Measurements from ENCODE around the gene TNFSF12. TPM values are rescaled to one million over a fixed set of nuclear protein-coding genes. Genes with fewer than 3 reads are reported as not detected.

The TNFSF12 gene
- total and polyA plus RNA-seq, 7 donors = 10.2 to 23.4 (median 14.4) TPM

DNA sequence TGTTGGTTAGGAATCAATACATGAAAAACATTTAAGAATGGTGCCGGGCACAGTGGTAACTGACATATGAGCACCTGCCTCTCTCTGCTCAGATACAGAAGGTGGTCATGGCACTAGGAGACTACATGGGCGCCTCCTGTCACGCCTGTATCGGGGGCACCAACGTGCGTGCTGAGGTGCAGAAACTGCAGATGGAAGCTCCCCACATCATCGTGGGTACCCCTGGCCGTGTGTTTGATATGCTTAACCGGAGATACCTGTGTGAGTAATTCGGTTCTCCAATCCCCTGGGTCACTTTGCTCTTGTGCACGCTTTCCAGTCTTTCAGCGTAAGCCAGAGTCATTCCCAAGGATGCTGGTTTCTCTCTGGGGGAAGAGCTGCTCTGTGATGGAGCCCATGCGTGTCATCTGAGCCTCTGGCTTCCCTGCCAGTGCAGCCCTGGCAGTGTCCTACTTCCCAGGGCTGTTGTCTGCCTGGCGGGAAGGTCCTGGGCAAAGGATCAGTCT, 27.6 kb downstream of the TNFSF12 start:
- Histone ChIP-seq H3K4me3 (peak overlapping the region; percentile 24), H3K9me3 (no peaks in the 10 kb centered on the region), H3K36me3 (ENCODE audit: insufficient read depth in 1 of 2, low read depth in 1 of 2) (peaks cover 16 to 54% of the 10 kb centered on the region in 2 donors), H3K27ac (peak overlapping the region; percentile 89), H3K27me3 (ENCODE audit: insufficient read depth in 3 of 3, low read length in 2 of 3) (no peaks in the 10 kb centered on the region), H3K4me1 (peaks cover 50% of the 10 kb centered on the region)
- ATAC-seq (no peak), DNase-seq (no peak)
- no peak for TF ChIP-seq CTCF (IDR thresholded peaks at IDR 0.05)
- intact Hi-C loops (cut with DNase I) = no loop called here
- 58 to 82% (median 59%) methylated on average over 14 of the region's 14 CpGs for WGBS, 3 donors

GRCh38 chr17:7577327-7578199, 28.7 kb downstream of the TNFSF12 start:
- peaks cover 16 to 53% of the 10 kb centered on the region in 2 donors for H3K36me3 ChIP-seq (ENCODE audit: insufficient read depth in 1 of 2, low read depth in 1 of 2)
- WGBS, 3 donors = 73 to 81% (median 74%) methylated on average over 17 of the region's 17 CpGs

GRCh38 chr17:7579001-7579833, 30.4 kb downstream of the TNFSF12 start, which contains the start of gene CD68:
TSS of gene CD68 (plus strand) at chr17:7579638. CDS start at chr17:7579678, 40 bp downstream.
- H3K4me1 ChIP-seq = peaks cover 63% of the 10 kb centered on the region
- H3K9me3 ChIP-seq = no peaks in the 10 kb centered on the region
- peak within 1 kb of the TSS; percentile 41 for H3K4me3 ChIP-seq
- intact Hi-C loops (cut with DNase I) = loop anchor here in 1 of 2 donors (1.0 kb wide), 1 partner anchor 35 kb away; the partner anchor contains the start of gene FXR2
- WGBS, 3 donors = 15 to 29% (median 25%) methylated on average over 7 of the region's 7 CpGs
- H3K27me3 ChIP-seq (ENCODE audit: insufficient read depth in 3 of 3, low read length in 2 of 3) = no peaks in the 10 kb centered on the region
- ATAC-seq = peak; percentile 45 to 67 (median 56)
- TF ChIP-seq CTCF (IDR thresholded peaks at IDR 0.05) = no peak
- H3K27ac ChIP-seq = peak within 1 kb of the TSS; percentile 89
- peaks cover 16 to 47% of the 10 kb centered on the region in 2 donors for H3K36me3 ChIP-seq (ENCODE audit: insufficient read depth in 1 of 2, low read depth in 1 of 2)
- DNase-seq = peak; percentile 79 to 84

More at GRCh38 chr17:7577327-7578199, 28.7 kb downstream of the TNFSF12 start:
- H3K4me3 ChIP-seq = no peak overlapping the region
- peaks cover 58% of the 10 kb centered on the region for H3K4me1 ChIP-seq
- H3K27ac ChIP-seq = peak overlapping the region; percentile 89
- ATAC-seq (no peak), DNase-seq (no peak)
- H3K9me3 ChIP-seq = no peaks in the 10 kb centered on the region
- no peaks in the 10 kb centered on the region for H3K27me3 ChIP-seq (ENCODE audit: insufficient read depth in 3 of 3, low read length in 2 of 3)
- intact Hi-C loops (cut with DNase I) = no loop called here
- no peak for TF ChIP-seq CTCF (IDR thresholded peaks at IDR 0.05)

GRCh38 chr17:7579834-7580603, 31.2 kb downstream of the TNFSF12 start:
- 64 to 78% (median 68%) methylated on average over 12 of the region's 12 CpGs for WGBS, 3 donors
- Histone ChIP-seq H3K27ac (peak overlapping the region; percentile 89), H3K4me1 (peaks cover 61% of the 10 kb centered on the region), H3K4me3 (peak overlapping the region; percentile 41), H3K9me3 (no peaks in the 10 kb centered on the region), H3K27me3 (ENCODE audit: insufficient read depth in 3 of 3, low read length in 2 of 3) (no peaks in the 10 kb centered on the region), H3K36me3 (ENCODE audit: insufficient read depth in 1 of 2, low read depth in 1 of 2) (peaks cover 12 to 39% of the 10 kb centered on the region in 2 donors)
- ATAC-seq = no peak
- DNase-seq = no peak
- no peak for TF ChIP-seq CTCF (IDR thresholded peaks at IDR 0.05)
- intact Hi-C loops (cut with DNase I) = loop anchor here in 1 of 2 donors (1.0 to 10.0 kb wide), 3 partner anchors 34 to 345 kb away; partner anchors contain the start of genes DVL2, FXR2, PHF23 and TP53

Data from psoas muscle (tissue), 8 donors.